Endothelial cell of umbilical vein (primary cell): ENCODE measurements around the gene GEMIN4. TPM values are rescaled to one million over a fixed set of nuclear protein-coding genes. Genes with fewer than 3 reads are reported as not detected.

Experiments
- BruUV-seq: library from RNA; stranded (reverse); fragments of 400-500 nt; replicated peaks from 2 replicates; lab custom pipeline; 2021; lab: Mats Ljungman, UMichigan
- CTCF ChIA-PET: fragments of 300-600, 350-600 bp; sonication (Branson Sonifier 250); formaldehyde crosslinking; loops from one replicate; lab custom pipeline; 2021; ENCODE audit warnings: antibody characterized with exemption, inconsistent platforms; lab: Charles Lee
- POLR2A ChIA-PET: fragments of 300-600, 350-600 bp; sonication (Branson Sonifier 250); formaldehyde crosslinking; loops from one replicate; lab custom pipeline; 2021; ENCODE audit warnings: antibody characterized with exemption, inconsistent platforms; lab: Charles Lee
- DNase-seq: peaks from one replicate; pipeline ENCODE4 v3.0.0-alpha.2; 2011; ENCODE audit warnings: low read depth, low spot score
- FAIRE-seq: peaks from 2 replicates; lab custom pipeline; 2011; peaks lifted over from hg19 to GRCh38; lab: Jason Lieb, UNC
- H2AFZ ChIP-seq: 2 replicates; pipeline ENCODE4 v1.6.0; 2012; ENCODE audit warnings: low read depth, low read length, control low read depth, inconsistent platforms
- H3K27ac ChIP-seq: 2 replicates; pipeline ENCODE4 v1.5.1; 2011; ENCODE audit warnings: low read depth, mild to moderate bottlenecking, control low read depth, low read length, moderate library complexity; ENCODE audit not compliant: insufficient read depth
- H3K27me3 ChIP-seq, 2 experiments: 2 replicates each; pipeline versions ENCODE4 v1.6.0 to v1.6.1; 2011; ENCODE audit warnings: low read length in 2 of 2, mixed read lengths in 1 of 2; ENCODE audit not compliant: control insufficient read depth in 2 of 2, insufficient read depth in 2 of 2
- H3K36me3 ChIP-seq, 2 experiments: 2 replicates in 1 of 2; 3 replicates in 1 of 2; pipeline ENCODE4 v1.5.1; 2011; ENCODE audit warnings: low read length in 2 of 2, mild to moderate bottlenecking in 1 of 2, moderate library complexity in 1 of 2; ENCODE audit not compliant: control insufficient read depth in 2 of 2, insufficient read depth in 2 of 2; ENCODE audit errors: extremely low read depth in 1 of 2
- H3K4me1 ChIP-seq: 3 replicates; pipeline ENCODE4 v1.5.1; 2011; ENCODE audit warnings: mild to moderate bottlenecking, low read length; ENCODE audit not compliant: control insufficient read depth, insufficient read depth; ENCODE audit errors: extremely low read depth
- H3K4me2 ChIP-seq: 2 replicates; pipeline ENCODE4 v1.6.1; 2011; ENCODE audit warnings: low read length, control low read depth, mixed read lengths; ENCODE audit not compliant: insufficient read depth
- H3K4me3 ChIP-seq, 3 experiments: fragments of 200-600 bp in 1 of 3; sonication (generic), shearing (Covaris generic) in 1 of 3; replicated peaks in 1 of 3; 2 replicates each; pipeline ENCODE4 v1.5.1; 2011 to 2016; ENCODE audit warnings: control low read depth in 3 of 3, low read length in 3 of 3, mild to moderate bottlenecking in 2 of 3, inconsistent platforms in 1 of 3, low read depth in 1 of 3, moderate library complexity in 1 of 3; ENCODE audit not compliant: insufficient read depth in 1 of 3
- H3K79me2 ChIP-seq: 2 replicates; pipeline ENCODE4 v1.6.0; 2012; ENCODE audit warnings: low read length, inconsistent platforms; ENCODE audit not compliant: control insufficient read depth, insufficient read depth
- H3K9ac ChIP-seq: replicated peaks from 2 replicates; pipeline ENCODE3; 2011; ENCODE audit warnings: low read length, control low read depth; ENCODE audit not compliant: insufficient read depth; ENCODE audit errors: extremely low read depth
- H3K9me1 ChIP-seq: replicated peaks from 3 replicates; pipeline ENCODE4 v1.6.0; 2011; ENCODE audit warnings: mild to moderate bottlenecking, low read length; ENCODE audit not compliant: control insufficient read depth, insufficient read depth; ENCODE audit errors: extremely low read depth
- H3K9me3 ChIP-seq: replicated peaks from 2 replicates; pipeline ENCODE4 v1.5.1; 2012; ENCODE audit warnings: low read length, inconsistent platforms; ENCODE audit not compliant: control insufficient read depth, insufficient read depth
- H4K20me1 ChIP-seq: replicated peaks from 2 replicates; pipeline ENCODE3; 2011; ENCODE audit warnings: mild to moderate bottlenecking, low read length; ENCODE audit not compliant: control insufficient read depth, insufficient read depth; ENCODE audit errors: extremely low read depth
- CTCF ChIP-seq, 2 donors: IDR thresholded peaks; 1 replicate in 1 of 2; 2 replicates in 1 of 2; pipeline ENCODE4 v1.5.1; 2011; ENCODE audit warnings: low read length in 2 of 2, mild to moderate bottlenecking in 2 of 2, moderate library complexity in 2 of 2, control low read depth in 1 of 2, inconsistent platforms in 1 of 2, low read depth in 1 of 2; ENCODE audit not compliant: insufficient read depth in 1 of 2; ENCODE audit errors: extremely low read depth in 1 of 2
- EZH2 ChIP-seq: IDR thresholded peaks from 2 replicates; pipeline ENCODE4 v1.6.1; 2012; ENCODE audit warnings: borderline replicate concordance, low read depth, mild to moderate bottlenecking, moderate library complexity, low read length, inconsistent platforms; ENCODE audit not compliant: severe bottlenecking
- FOS ChIP-seq: IDR thresholded peaks from 2 replicates; pipeline ENCODE4 v1.6.1; 2011; ENCODE audit warnings: mild to moderate bottlenecking, low read length, moderate library complexity, borderline replicate concordance; ENCODE audit not compliant: insufficient read depth
- JUN ChIP-seq: IDR thresholded peaks from 2 replicates; pipeline ENCODE4 v1.6.1; 2011; ENCODE audit warnings: borderline replicate concordance, low read depth; ENCODE audit not compliant: insufficient read length, insufficient read depth
- MAX ChIP-seq: IDR thresholded peaks from 2 replicates; pipeline ENCODE4 v1.6.1; 2011; ENCODE audit not compliant: insufficient read depth, insufficient read length
- POLR2A ChIP-seq: IDR thresholded peaks from 2 replicates; pipeline ENCODE4 v1.6.1; 2012; ENCODE audit warnings: low read depth, mild to moderate bottlenecking, control low read depth, low read length
- POLR2AphosphoS5 ChIP-seq: IDR thresholded peaks from 2 replicates; pipeline ENCODE4 v1.6.1; 2012; ENCODE audit warnings: low read depth, mild to moderate bottlenecking, control low read depth, low read length, moderate library complexity; ENCODE audit not compliant: insufficient read depth
- dilution Hi-C: fragments of 300-500 bp; cut with MboI; formaldehyde crosslinking; loops from one replicate; pipeline ENCODE4 v1.15.0; 2019; ENCODE audit warnings: low sequenced_read_pairs; ENCODE audit not compliant: extremely low pct_ligation_motif_present
- intact Hi-C: fragments of 100-400 bp; cut with micrococcal nuclease; formaldehyde crosslinking; loops from one replicate; pipeline ENCODE4 v1.10.0; 2022
- polyA plus RNA-seq, 4 experiments: library from polyadenylated mRNA; depleted of rRNA in 3 of 4; stranded (reverse) in 3 of 4; unstranded in 1 of 4; fragments of >200 nt; gene quantifications; 2 replicates each; pipeline versions ENCODE4 v1.2.1 to v1.2.3, GENCODE V29; 2011 to 2012; ENCODE audit warnings: missing spikeins in 1 of 4
- total RNA-seq: library from RNA; stranded (reverse); gene quantifications from 2 replicates; pipeline ENCODE4 v1.2.3, GENCODE V29; 2021

GEMIN4 gene
- total and polyA plus RNA-seq, 2 donors (not counting 3 experiments of a cell fraction or from before 2014, with no cell fraction given), result 23.5 to 29.9 TPM

- Histone ChIP-seq H3K79me2 (peaks cover 11% of the 10 kb centered on the region), H3K27me3 (no peaks in the 10 kb centered on the region), H3K4me1 (peaks cover 13% of the 10 kb centered on the region), H3K9ac (no peak overlapping the region), H3K9me3 (no peaks in the 10 kb centered on the region), H3K36me3 (peaks cover 2 to 7% of the 10 kb centered on the region in 2 experiments), H3K4me2 (no peak overlapping the region), H4K20me1 (peaks cover 3% of the 10 kb centered on the region), H3K9me1 (no peaks in the 10 kb centered on the region), H2AFZ (no peak overlapping the region), H3K4me3 (no peak overlapping the region), H3K27ac (no peak overlapping the region)
- FAIRE-seq (peak; percentile 21), DNase-seq (peak; percentile 40)
- POLR2A ChIA-PET, result interaction anchor here (0.7 to 0.9 kb wide), 2 partner anchors 14 to 288 kb away, joined by 3 to 4 read pairs; no protein-coding TSS in a partner anchor
- dilution Hi-C loops (no loop called here), intact Hi-C loops (loop anchor here (1.0 to 5.0 kb wide), 2 partner anchors 288 to 553 kb away; no protein-coding TSS in a partner anchor)
- TF ChIP-seq POLR2A (no peak), POLR2AphosphoS5 (no peak), JUN (no peak), EZH2 (no peak), CTCF (IDR thresholded peaks at IDR 0.05; ENCODE audit: extremely low read depth in 1 of 2, insufficient read depth in 1 of 2, low read depth in 1 of 2, low read length in 2 of 2) (peak; percentile 19 to 23), MAX (no peak), FOS (no peak)
- no TSS peak for BruUV-seq
- CTCF ChIA-PET, result interaction anchor here (0.6 to 16.0 kb wide), 75 partner anchors 8 to 555 kb away, joined by 3 to 762 read pairs (median 4); partner anchors contain the start of genes GLOD4, MRM3, RFLNB and TIMM22
These were observed 51.5 kb downstream of the GEMIN4 start for GRCh38 chr17:700504-701094.
